Measurements from ENCODE around the gene ACOT2.

- TF ChIP-seq CTCF (IDR thresholded peaks at IDR 0.05) = no peak
- no peak for TF ChIP-seq USF2 (IDR thresholded peaks at IDR 0.05; ENCODE audit: borderline replicate concordance, low read depth, low read length)
- TF ChIP-seq EP300 (IDR thresholded peaks at IDR 0.05; ENCODE audit: borderline replicate concordance in 1 of 2, low read depth in 1 of 2, low read length in 1 of 2) = no peak
- TF ChIP-seq REST (IDR thresholded peaks at IDR 0.05; ENCODE audit: low read depth, low read length) = no peak
- no peak for TF ChIP-seq POLR2AphosphoS5 (IDR thresholded peaks at IDR 0.05; ENCODE audit: low read depth, low read length)
- TF ChIP-seq TAF1 (IDR thresholded peaks at IDR 0.05; ENCODE audit: borderline replicate concordance, low read depth, low read length) = no peak
- no peak for TF ChIP-seq MXI1 (IDR thresholded peaks at IDR 0.05; ENCODE audit: low read depth, low read length)
- no peak for TF ChIP-seq EZH2phosphoT487 (IDR thresholded peaks at IDR 0.05; ENCODE audit: borderline replicate concordance, low read depth)
- TF ChIP-seq FOXM1 (IDR thresholded peaks at IDR 0.05; ENCODE audit: low read depth) = no peak
These were observed 30.5 kb downstream of the ACOT2 start for GRCh38 chr14:73599499-73599898.

All from SK-N-SH (cell line).